Upper lobe of left lung (tissue), 4 donors: ENCODE results near the gene PCMTD2.

Source experiments
- EP300 ChIP-seq, 4 donors: sonication (generic); formaldehyde crosslinking; IDR thresholded peaks; one replicate each; pipeline ENCODE4 v1.5.1; 2017; ENCODE audit warnings: antibody characterized with exemption in 4 of 4, control low read depth in 2 of 4
- POLR2A ChIP-seq, 4 donors: fragments of 450-650 bp; IDR thresholded peaks; one replicate each; pipeline ENCODE4 v1.5.1; 2016 to 2017; ENCODE audit warnings: antibody characterized with exemption in 4 of 4, mild to moderate bottlenecking in 2 of 4
- POLR2AphosphoS5 ChIP-seq, 2 donors: sonication (generic); formaldehyde crosslinking; IDR thresholded peaks; one replicate each; pipeline ENCODE4 v1.5.1; 2017; ENCODE audit warnings: antibody characterized with exemption in 2 of 2
- TF ChIP-seq, protein P1 (sequence below), 6 experiments: fragments of 450-650 bp in 4 of 6; fragments of 200-600 bp in 2 of 6; sonication (generic) in 2 of 6; IDR thresholded peaks; one replicate each; pipeline ENCODE4 v1.5.1; 2016 to 2019; ENCODE audit warnings: antibody characterized with exemption in 6 of 6

- TF ChIP-seq, protein P1, sequence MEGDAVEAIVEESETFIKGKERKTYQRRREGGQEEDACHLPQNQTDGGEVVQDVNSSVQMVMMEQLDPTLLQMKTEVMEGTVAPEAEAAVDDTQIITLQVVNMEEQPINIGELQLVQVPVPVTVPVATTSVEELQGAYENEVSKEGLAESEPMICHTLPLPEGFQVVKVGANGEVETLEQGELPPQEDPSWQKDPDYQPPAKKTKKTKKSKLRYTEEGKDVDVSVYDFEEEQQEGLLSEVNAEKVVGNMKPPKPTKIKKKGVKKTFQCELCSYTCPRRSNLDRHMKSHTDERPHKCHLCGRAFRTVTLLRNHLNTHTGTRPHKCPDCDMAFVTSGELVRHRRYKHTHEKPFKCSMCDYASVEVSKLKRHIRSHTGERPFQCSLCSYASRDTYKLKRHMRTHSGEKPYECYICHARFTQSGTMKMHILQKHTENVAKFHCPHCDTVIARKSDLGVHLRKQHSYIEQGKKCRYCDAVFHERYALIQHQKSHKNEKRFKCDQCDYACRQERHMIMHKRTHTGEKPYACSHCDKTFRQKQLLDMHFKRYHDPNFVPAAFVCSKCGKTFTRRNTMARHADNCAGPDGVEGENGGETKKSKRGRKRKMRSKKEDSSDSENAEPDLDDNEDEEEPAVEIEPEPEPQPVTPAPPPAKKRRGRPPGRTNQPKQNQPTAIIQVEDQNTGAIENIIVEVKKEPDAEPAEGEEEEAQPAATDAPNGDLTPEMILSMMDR (IDR thresholded peaks at IDR 0.05), result no peak
- no peak for TF ChIP-seq POLR2AphosphoS5 (IDR thresholded peaks at IDR 0.05)
- no peak for TF ChIP-seq POLR2A (IDR thresholded peaks at IDR 0.05)
- TF ChIP-seq EP300 (IDR thresholded peaks at IDR 0.05), result no peak
These were observed 24.9 kb downstream of the PCMTD2 start for GRCh38 chr20:64280460-64280843.
